ENCODE results near the gene PRKAG2.

PRKAG2 gene

DNA sequence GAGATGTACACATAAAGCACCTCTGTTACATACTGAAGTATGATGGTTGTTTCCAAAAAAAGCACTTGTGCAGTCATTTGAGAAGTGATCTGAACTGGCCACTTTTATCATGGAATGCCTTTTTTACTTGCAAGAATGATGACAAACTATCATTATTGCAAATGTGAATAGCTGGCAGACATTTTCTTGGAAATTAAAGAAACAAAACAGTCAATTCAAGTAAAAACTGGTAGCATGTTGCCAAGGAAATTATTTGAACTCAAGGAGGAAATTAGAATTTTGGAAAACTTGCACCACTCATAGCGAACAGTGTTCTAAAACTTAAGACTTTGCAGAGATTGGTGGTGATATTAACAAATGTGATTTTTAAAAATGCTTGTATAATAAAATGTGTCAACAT is 363.8 kb downstream of the PRKAG2 start:
- DNase-seq (ENCODE audit: low spot score) = no peak

DNA sequence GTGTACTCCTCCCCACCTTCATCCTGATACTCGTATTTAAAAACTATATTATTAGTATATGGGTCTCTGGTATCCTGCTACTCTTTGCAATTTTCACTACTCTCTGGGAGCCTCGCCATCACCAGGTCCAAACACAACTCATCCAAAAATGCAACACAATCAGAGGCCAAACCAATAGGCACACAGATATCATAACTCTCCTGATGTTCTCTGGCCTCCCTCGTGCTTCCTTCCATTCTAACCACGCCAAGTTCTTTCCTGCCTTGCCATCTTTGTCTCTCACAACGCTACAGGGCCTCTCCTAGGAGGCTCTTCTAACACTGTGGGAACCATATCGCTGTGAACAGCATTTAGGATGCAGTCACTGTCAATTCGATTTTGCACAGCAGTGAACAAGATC is 364.6 kb downstream of the PRKAG2 start:
- no peak for DNase-seq (ENCODE audit: low spot score)

DNA sequence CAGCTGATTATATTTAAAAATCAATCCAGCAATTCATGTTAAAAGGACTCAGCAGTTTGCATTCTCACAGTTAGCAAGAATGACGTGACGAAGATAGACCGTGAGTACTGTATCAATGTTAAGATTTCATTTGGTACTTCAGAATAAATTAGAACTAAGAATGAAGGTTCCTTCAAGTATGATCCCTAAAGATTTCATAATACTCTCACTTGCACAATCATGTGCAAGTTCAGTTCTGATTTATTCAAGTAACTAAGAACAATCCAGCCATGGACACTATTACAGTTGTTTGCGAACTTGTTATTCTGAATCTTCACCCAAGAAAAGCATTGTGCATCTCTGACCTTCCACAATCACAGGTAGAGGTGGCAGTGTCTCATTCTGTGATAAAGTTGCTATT is 365.0 kb downstream of the PRKAG2 start:
- no peak for DNase-seq (ENCODE audit: low spot score)

DNA sequence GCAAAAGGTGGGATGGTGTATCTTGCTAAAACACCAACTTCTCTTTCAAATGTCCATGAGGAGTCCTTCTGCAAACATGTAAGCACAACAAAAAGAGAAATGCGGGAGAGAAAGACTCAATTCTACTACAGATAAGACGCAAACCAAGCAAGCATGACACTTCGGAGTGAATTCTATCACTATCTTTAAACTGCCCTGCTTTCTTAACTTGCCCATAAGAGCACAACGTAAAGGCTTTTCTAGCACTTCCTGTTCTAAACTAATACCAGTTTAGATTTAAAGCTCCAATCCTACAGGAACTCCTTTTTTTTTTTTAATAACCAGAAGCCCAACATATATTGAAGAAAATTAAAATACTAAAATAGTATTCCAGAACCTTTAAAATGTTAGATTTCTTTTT is 365.6 kb downstream of the PRKAG2 start:
- no peak for DNase-seq (ENCODE audit: low spot score)

DNA sequence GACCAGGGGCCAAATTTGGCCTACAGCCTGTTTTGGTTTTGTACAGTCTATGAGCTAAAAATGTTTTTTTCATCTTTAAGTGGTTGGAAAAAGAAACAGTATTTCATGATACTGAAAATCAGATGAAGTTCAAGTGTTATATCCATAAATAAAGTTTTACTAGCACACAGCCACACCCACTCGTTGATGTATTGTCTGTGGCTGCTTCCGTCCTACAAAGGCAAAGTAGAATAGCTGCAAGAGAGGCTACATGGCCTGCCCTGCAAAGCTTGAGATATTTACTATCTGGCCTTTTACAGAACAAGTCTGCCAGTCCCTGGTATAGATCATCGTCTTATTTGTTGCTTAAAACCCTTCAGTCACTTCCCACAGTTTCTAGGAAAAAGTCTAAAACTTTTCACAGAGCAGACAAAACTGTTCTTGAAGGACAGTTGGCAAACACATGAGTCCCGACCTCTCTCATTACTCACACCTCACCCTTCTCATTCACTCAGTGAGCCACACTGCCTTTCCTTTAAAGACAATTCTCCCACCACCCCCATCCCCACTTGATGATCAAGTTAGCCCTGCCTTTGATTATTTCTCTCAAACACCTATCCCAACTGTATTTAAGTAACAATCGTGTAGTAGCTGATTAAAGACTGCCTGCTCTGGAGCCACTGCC is 367.1 kb downstream of the PRKAG2 start:
- DNase-seq (ENCODE audit: low spot score) = no peak

DNA sequence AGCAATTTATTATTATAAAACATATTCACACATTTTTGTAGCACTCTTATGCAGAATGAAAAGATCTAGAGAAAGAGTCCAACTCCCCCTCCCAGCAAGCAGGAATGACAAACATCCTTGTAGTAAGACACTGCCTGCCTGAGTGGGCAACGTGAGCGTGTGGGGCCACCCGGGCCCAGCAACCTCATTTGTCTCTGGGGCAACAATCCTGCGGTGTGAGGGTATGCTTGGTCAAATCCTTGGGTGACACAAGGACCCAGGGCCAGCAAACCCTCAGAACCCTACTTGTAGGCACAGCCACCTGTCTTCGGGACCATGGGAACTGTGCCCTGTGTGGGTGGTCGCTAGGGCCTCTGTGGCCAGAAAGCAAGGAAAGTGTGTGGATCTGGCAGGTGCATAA is 367.9 kb downstream of the PRKAG2 start:
- DNase-seq (ENCODE audit: low spot score) = no peak

DNA sequence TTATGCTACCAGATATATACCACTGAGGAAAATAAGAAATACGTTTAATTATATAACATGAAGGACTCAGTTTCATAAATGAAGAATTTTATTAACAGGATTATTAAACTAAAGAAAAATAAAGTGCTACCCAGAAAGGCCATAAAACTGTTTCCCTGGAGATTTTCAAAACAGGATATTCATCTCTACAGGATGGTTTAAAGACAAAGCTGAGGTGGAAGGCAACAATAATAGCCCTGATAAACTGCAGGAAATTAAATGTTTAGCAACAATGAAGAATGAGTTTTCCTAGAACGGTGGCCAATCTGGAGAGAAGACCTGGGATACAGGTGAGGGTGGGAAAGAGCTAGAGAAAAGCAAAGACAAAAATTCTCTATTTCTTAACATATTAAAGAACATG is 369.1 kb downstream of the PRKAG2 start:
- no peak for DNase-seq (ENCODE audit: low spot score)

DNA sequence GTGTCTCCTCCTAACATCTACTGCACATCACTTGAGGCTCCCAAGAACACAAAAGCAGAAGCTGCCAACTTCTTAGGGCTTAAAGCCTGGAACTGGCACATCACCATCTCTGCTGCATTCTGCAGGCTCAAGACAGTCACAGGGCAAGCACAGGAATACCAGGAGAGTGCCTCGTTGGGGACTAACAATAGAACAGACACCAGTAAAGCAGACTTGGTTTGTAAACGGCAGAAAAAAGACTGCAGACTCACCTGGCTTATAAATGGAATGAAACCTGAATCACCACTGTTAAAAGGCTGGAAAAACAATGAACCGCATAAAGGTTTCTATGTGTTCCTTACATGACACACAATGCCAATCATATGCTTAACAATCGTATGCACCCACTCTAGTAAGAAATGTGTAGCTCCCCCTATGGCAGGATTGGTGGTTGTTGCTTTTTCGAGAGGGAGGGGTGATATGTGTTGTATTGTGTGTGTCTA is 370.0 kb downstream of the PRKAG2 start:
- no peak for DNase-seq (ENCODE audit: low spot score)

Measured in hepatic stellate cell (primary cell).